Choroid plexus epithelial cell (primary cell): ENCODE data around the gene PHLDB1.

ENCODE experiments used
- DNase-seq: peaks from one replicate; pipeline ENCODE4 v3.0.0-alpha.2; 2010; ENCODE audit warnings: low read depth
- H3K4me3 ChIP-seq: 2 replicates; pipeline ENCODE4 v1.5.1; 2011; ENCODE audit warnings: low read depth, mild to moderate bottlenecking, control low read depth, low read length, moderate library complexity
- TF ChIP-seq, protein P1 (sequence below): conservative IDR thresholded peaks from 2 replicates; pipeline ENCODE4 v1.5.1; 2011; ENCODE audit warnings: low read depth, mild to moderate bottlenecking, control low read depth, inconsistent platforms, low read length, moderate library complexity

Gene PHLDB1

DNA sequence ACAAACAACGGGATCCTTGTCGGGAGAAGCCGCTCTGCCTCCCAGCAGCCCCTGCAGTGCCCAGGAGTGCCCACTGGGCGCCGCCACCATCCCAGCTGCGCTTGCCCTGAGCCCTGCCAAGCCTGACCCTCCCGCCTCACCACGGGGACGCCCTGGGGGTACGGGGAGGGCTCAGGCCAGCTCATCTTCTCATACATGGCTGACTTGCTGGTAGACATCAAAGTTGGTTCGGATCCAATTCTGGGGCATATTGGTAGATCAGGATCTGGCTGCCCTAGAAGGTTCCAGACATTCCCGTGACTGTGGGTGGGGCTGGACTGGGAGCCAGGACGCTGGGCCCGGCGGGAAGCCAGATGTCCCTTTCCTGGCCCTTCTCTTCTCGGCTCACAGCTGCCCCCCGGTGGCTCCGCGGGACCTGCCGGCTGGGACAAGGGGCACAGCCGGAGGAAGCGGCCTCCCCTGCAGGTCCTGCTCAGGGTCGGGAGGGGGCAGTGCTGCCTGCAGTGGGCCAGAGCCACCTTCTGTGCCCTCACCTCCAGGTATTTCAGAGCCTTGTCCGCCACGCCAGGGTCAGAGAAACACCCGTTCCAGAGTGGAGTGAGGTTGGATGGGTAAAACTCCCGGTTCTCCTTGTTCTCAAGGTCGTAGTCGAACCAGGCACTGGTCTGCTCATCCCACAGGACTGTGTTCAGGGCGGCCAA, 82.6 kb downstream of the PHLDB1 start:
- peak overlapping the region; percentile 51 for H3K4me3 ChIP-seq
- TF ChIP-seq, protein P1, sequence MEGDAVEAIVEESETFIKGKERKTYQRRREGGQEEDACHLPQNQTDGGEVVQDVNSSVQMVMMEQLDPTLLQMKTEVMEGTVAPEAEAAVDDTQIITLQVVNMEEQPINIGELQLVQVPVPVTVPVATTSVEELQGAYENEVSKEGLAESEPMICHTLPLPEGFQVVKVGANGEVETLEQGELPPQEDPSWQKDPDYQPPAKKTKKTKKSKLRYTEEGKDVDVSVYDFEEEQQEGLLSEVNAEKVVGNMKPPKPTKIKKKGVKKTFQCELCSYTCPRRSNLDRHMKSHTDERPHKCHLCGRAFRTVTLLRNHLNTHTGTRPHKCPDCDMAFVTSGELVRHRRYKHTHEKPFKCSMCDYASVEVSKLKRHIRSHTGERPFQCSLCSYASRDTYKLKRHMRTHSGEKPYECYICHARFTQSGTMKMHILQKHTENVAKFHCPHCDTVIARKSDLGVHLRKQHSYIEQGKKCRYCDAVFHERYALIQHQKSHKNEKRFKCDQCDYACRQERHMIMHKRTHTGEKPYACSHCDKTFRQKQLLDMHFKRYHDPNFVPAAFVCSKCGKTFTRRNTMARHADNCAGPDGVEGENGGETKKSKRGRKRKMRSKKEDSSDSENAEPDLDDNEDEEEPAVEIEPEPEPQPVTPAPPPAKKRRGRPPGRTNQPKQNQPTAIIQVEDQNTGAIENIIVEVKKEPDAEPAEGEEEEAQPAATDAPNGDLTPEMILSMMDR: peak; percentile 76
- peak; percentile 87 for DNase-seq

DNA sequence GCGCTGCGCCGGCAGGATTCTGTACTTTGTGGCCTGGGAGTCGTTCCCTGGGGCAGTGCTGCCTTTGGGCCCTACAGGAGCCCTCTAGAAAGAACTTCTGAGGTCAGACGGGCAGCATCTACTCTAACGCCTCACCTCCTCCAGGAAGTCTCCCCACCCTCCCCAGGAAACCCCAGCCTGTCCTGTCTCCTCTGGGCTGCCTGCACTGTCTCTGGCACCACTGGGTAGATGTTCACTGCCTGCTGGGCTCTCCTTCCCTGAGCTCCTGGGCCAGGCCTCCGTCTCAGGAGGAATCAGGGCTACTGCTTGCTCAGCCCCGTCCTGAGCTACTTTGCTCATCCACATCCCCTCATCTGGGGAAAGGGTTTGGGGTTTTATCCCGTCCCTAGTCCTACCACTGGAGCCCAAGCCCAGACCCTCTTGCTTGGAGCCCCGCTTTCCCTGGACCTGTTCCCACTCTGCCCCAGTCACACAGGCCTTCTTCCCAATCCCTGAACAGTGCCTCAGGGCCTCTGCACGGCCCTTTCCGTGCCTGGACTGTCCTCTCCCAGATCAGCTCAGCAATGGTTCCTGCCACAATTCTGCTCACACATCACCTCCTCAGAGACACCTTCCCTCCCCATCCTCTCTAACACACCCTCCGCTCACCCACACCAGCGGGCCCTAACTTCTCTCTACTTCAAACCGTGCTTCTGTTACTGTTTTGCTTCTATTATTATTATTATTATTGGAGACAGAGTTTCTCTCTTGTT, 83.3 kb downstream of the PHLDB1 start:
- DNase-seq: no peak
- H3K4me3 ChIP-seq: no peak overlapping the region
- TF ChIP-seq, protein P1: no peak

DNA sequence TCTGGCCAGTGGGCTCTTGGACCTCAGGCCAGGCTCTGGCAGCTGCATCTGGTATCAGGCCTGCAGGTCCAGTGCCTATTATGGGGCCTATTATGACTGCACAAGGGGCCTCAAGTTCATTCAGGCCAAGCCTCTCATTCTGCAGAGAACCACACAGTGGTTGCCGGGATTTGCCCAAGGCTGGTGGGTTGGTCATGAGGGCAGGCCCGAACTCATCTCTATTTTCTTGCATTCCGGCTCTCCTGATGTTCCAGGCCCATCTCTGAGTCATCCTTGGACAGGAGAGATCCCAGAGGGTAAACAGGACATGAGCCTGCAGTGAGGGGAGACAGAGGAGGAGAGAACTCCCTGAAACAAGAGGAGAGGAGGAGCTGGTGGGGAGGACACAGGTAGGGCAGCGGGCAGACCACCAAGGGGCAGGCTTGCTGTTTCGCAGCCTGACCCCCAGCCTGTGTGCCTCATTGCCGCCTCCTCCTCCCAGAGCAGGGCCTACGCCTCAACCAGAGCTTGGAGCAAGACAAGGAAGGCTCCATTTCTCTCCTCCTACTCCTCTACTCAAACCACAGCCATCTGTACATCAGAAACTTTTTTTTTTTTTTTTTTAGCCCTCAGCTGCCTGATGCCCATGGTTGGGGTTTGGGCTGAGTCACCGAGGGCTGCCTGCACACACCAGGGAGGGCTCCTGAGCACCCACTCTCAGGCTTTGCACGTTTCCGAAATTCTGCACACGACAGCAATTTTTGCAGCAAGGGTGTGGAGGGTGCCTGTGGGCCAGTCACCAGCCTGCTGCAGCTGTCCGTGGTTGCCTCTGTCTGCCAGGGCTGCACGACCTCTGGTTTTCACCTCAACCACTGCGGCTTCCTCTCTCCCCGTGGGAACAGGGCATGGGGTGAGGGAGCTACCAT, 84.8 kb downstream of the PHLDB1 start:
- H3K4me3 ChIP-seq: no peak overlapping the region
- DNase-seq: peak; percentile 42

DNA sequence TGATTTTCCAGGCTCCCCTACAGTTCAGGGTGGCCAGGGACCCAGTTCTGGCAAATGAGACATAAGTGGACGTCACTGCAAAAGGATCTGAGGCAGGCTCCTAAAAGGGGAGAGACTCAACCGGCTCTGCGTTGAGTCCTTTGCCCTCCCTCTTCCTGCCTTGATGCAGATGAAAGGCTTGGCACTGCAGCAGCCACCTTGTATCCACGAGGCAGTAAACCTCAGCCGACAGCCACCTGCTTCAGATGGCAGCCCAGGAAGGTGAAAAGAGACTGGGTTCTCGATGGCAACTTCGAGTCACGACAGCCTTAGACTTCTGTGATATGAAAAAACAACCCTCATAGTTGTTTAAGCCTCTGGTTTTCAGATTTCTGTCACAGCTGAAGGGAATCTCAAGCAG, 86.8 kb downstream of the PHLDB1 start:
- no peak for DNase-seq
- H3K4me3 ChIP-seq: no peak overlapping the region
- TF ChIP-seq, protein P1: no peak

More for the DNA sequence above, 84.8 kb downstream of the PHLDB1 start:
- TF ChIP-seq, protein P1: no peak

DNA sequence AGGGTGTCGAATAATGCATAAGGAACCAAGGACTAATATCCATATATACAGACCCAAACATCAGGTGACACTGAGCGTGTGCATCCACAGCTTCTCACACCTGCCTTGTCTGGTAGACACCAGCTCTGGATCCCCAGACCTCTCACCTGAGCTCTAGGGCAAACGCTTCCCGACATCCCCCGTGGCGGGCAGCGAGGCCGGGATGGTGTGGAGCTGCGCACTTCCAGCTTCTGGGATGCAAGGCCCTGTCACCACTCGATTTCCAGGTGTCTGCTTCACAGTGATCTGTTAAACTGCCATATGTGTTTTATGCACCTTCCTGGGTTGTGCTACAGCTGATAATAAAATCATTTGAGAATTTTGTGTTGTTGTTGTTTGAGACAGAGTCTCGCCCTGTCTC, 87.4 kb downstream of the PHLDB1 start:
- no peak overlapping the region for H3K4me3 ChIP-seq
- no peak for DNase-seq
- TF ChIP-seq, protein P1: no peak

DNA sequence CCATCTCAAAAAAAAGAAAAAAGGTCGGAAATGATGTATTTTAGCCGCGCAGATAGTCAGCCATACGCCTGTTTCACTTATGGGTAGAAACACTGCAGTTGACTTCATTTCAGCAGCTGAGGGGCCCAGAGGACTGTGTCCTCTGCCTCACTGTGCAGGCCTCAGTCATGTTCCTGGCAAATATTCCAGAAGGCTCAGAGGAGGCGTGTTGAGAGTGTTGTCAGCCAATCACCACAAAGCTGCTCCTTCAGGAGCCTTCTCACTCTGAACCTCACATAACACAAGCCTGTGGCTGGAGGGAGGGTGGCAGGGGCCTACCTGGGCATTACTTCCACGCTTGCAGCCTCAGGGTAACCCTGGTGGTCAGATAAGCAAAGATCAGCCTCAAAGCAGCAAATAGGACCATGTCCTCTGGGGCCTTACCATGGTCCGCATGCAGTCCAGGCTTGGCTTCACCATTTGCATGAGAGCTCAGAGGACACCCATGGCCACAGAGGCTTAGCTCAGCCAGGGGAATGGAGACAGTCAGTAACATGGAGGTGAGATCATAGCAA, 89.3 kb downstream of the PHLDB1 start:
- TF ChIP-seq, protein P1: no peak
- H3K4me3 ChIP-seq: no peak overlapping the region
- no peak for DNase-seq
